Ovary (tissue), 9 donors: Measurements from ENCODE around the gene SFMBT2. TPM values are rescaled to one million over a fixed set of nuclear protein-coding genes. Genes with fewer than 3 reads are reported as not detected.

Source experiments
- DNase-seq, 5 donors: peaks; one replicate each; pipeline ENCODE4 v3.0.0-alpha.2; 2019 to 2020
- H3K27ac ChIP-seq, 2 donors: fragments of 200-600 bp; one replicate each; pipeline versions ENCODE4 v1.5.1 to v1.8.0; 2019 to 2022
- H3K27me3 ChIP-seq: fragments of 200-600 bp; one replicate; pipeline ENCODE4 v1.8.0; 2022
- H3K36me3 ChIP-seq: fragments of 200-600 bp; sonication (generic); one replicate; pipeline ENCODE4 v1.5.1; 2019
- H3K4me1 ChIP-seq: one replicate; pipeline ENCODE4 v1.8.1; 2013; ENCODE audit warnings: mild to moderate bottlenecking, moderate library complexity; ENCODE audit not compliant: insufficient read depth
- H3K4me3 ChIP-seq: fragments of 200-600 bp; sonication (generic); one replicate; pipeline ENCODE4 v1.5.1; 2017
- H3K9me3 ChIP-seq, 2 donors: fragments of 200-600 bp in 1 of 2; sonication (generic) in 1 of 2; one replicate each; pipeline versions ENCODE4 v1.5.1 to v1.8.1; 2013 to 2019; ENCODE audit warnings: mild to moderate bottlenecking in 1 of 2, moderate library complexity in 1 of 2
- EP300 ChIP-seq: sonication (generic); formaldehyde crosslinking; IDR thresholded peaks from one replicate; pipeline ENCODE4 v1.6.1; 2017; ENCODE audit warnings: antibody characterized with exemption
- POLR2A ChIP-seq: fragments of 450-650 bp; IDR thresholded peaks from one replicate; pipeline ENCODE4 v1.6.1; 2017; ENCODE audit warnings: antibody characterized with exemption, mild to moderate bottlenecking, moderate library complexity
- WGBS, 3 donors: extraction: QIAGEN DNeasy Blood & Tissue Kit in 1 of 3; methylation state at CpG; one replicate each; pipeline versions ENCODE4 v1.1.5 to v1.1.7; 2013 to 2017; 5-methylcytosine and 5-hydroxymethylcytosine counted together
- intact Hi-C, 4 donors: fragments of 100-400 bp; cut with DNase I; formaldehyde crosslinking; loops; one replicate each; pipeline versions ENCODE4 v1.11.0 to v1.15.1; 2022 to 2023
- polyA plus RNA-seq, 2 donors: library from polyadenylated mRNA; stranded (reverse); fragments of 200-250 nt in 1 of 2; fragments of 350-450 nt in 1 of 2; fragmentation: Illumina TruSeq in 1 of 2; extraction: RNeasy Lipid Tissue Mini Kit (QIAGEN cat#74804) in 1 of 2; gene quantifications; one replicate each; pipeline ENCODE4 v1.2.3, GENCODE V29; 2013 to 2014
- total RNA-seq, 7 donors: library from RNA; depleted of rRNA in 2 of 7; stranded (reverse); fragments of >200 nt in 2 of 7; fragmentation: NEBNext Ultra II Directional in 3 of 7; extraction: Animal tissue kit (Norgen Biotek cat#: 25700) in 3 of 7; gene quantifications; one replicate each; pipeline versions ENCODE4 v1.1.0 to v1.2.4, GENCODE V29; 2016 to 2023
- TF ChIP-seq, protein P1 (sequence below), 3 donors: fragments of 450-650 bp in 2 of 3; fragments of 200-600 bp in 1 of 3; IDR thresholded peaks; one replicate each; pipeline versions ENCODE4 v1.5.1 to v1.8.0; 2016 to 2022; ENCODE audit warnings: antibody characterized with exemption in 3 of 3, mild to moderate bottlenecking in 1 of 3
- donor health status: DM: no; HTN: no; CAD: no; lungs with moderate emphysema.
- donor health status: DM: no; HTN: no; CAD: no.
- donor health status: Bipolar disorder and iron deficiency.
- donor health status: DM: yes; HTN: yes; CAD: no.
- donor health status: DM: no; HTN: no; CAD: no.
- donor health status: DM: yes; HTN: yes; CAD: no.

SFMBT2 gene
- total and polyA plus RNA-seq, 9 donors = 5.0 to 28.1 (median 17.8) TPM

DNA sequence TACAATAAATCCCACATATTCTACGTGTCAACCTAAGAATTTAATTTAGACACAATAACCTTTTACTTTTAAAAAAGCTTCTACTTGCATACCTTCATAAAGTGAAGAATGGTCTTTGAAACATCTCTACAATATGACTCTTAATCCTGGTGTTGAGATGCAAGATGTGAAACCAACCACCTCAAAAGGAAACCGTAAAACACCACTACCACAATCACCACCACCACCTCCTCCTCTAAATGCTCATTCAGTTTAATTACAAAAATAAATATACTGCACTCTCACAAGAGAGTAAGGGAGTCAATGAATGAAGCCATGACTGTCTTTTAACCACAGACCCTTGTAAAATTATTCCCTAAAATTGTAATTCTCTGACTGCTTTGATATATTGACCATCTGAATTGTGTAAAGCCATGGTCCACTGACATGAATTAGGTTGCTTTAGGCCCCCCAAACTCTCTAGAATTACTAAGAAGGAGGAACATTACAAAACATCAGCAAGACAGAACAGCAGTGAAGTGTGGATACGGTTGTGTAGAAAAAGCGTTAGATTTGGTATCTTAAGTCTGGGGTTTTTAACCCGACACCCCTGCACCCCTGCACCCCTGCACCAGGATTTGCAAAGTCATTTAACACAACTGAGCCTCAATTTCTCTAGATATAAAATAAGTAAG lies 171.4 kb downstream of the SFMBT2 start:
- WGBS, 3 donors = 69 to 96% (median 87%) methylated on average over 5 of the region's 5 CpGs
- Histone ChIP-seq H3K4me3 (no peak overlapping the region), H3K27me3 (no peaks in the 10 kb centered on the region), H3K4me1 (no peaks in the 10 kb centered on the region), H3K27ac (no peak overlapping the region), H3K36me3 (no peaks in the 10 kb centered on the region), H3K9me3 (no peaks in the 10 kb centered on the region)
- no peak for DNase-seq
- intact Hi-C loops = no loop called here
- TF ChIP-seq, protein P1, sequence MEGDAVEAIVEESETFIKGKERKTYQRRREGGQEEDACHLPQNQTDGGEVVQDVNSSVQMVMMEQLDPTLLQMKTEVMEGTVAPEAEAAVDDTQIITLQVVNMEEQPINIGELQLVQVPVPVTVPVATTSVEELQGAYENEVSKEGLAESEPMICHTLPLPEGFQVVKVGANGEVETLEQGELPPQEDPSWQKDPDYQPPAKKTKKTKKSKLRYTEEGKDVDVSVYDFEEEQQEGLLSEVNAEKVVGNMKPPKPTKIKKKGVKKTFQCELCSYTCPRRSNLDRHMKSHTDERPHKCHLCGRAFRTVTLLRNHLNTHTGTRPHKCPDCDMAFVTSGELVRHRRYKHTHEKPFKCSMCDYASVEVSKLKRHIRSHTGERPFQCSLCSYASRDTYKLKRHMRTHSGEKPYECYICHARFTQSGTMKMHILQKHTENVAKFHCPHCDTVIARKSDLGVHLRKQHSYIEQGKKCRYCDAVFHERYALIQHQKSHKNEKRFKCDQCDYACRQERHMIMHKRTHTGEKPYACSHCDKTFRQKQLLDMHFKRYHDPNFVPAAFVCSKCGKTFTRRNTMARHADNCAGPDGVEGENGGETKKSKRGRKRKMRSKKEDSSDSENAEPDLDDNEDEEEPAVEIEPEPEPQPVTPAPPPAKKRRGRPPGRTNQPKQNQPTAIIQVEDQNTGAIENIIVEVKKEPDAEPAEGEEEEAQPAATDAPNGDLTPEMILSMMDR (IDR thresholded peaks at IDR 0.05) = no peak
- TF ChIP-seq EP300 (no peak), POLR2A (no peak)

GRCh38 chr10:7235376-7235775 lies 175.5 kb downstream of the SFMBT2 start:
- WGBS, 3 donors = 91 to 98% (median 93%) methylated on average over 3 of the region's 3 CpGs
- intact Hi-C loops = no loop called here
- Histone ChIP-seq H3K36me3 (no peaks in the 10 kb centered on the region), H3K4me1 (no peaks in the 10 kb centered on the region), H3K27me3 (no peaks in the 10 kb centered on the region), H3K9me3 (no peaks in the 10 kb centered on the region), H3K4me3 (no peak overlapping the region), H3K27ac (no peak overlapping the region)
- TF ChIP-seq, protein P1 (IDR thresholded peaks at IDR 0.05) = no peak
- TF ChIP-seq EP300 = no peak
- no peak for TF ChIP-seq POLR2A
- no peak for DNase-seq

DNA sequence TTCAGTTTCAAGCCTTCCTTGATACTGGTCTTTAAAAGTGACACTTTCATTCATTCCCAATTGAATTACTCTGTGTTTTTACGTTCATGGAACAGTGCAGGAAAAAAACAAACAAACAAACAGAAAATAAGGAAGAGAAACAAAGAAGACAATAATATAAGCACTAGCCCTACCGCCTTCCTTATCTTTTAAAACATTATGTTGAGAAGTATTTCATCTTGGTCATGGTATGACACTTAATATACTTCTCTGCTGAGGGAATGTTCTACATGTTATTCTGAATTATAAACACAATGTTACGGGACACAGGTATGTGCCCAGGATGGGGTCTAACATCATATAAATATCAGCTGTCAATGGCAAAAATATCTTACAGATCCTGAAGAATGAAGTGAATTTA lies 176.7 kb downstream of the SFMBT2 start:
- H3K27ac ChIP-seq = no peak overlapping the region
- no peak overlapping the region for H3K4me3 ChIP-seq
- no peaks in the 10 kb centered on the region for H3K9me3 ChIP-seq
- 89 to 92% (median 91%) methylated on average over 3 of the region's 3 CpGs for WGBS, 3 donors
- H3K27me3 ChIP-seq = no peaks in the 10 kb centered on the region
- TF ChIP-seq POLR2A (no peak), EP300 (no peak)
- TF ChIP-seq, protein P1 (IDR thresholded peaks at IDR 0.05) = no peak
- no peaks in the 10 kb centered on the region for H3K4me1 ChIP-seq
- DNase-seq = no peak
- intact Hi-C loops = no loop called here
- no peaks in the 10 kb centered on the region for H3K36me3 ChIP-seq

DNA sequence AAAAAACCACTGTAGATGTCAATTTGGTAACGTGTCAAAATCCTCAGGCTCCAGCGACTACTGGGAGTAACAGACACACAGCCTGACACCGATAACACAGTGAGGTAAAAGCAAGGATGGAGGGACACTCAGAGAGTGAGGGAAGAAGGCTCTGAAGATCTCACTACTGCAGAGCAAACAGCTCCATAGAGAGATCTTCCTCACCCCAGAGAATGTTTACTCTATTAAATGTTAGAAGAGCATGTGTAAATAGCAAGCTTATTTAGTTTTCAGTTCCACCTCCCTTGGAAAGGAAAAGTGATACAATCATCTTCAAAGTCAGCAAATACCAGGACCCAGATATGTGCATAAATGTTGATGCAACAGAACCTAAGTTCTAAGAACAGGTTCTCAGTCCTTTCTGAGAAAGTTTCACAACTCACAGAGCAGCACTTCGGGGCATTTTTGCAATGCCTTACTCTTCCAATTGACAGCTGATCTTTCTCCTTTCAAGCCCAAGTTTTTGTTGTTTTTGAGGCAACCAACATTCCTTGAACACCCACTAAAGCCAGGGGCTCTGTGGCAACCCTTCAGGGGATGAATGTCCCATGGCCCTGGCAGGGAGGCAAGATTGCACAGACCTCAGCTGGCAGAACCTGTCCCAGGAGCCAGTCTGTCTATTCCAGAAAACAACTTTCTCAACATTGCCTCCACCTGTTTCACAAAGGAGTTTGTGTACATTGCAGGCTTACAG lies 177.4 kb downstream of the SFMBT2 start:
- Histone ChIP-seq H3K9me3 (no peaks in the 10 kb centered on the region), H3K4me1 (no peaks in the 10 kb centered on the region), H3K36me3 (no peaks in the 10 kb centered on the region), H3K4me3 (no peak overlapping the region), H3K27ac (no peak overlapping the region), H3K27me3 (no peaks in the 10 kb centered on the region)
- no peak for DNase-seq
- intact Hi-C loops = no loop called here
- no peak for TF ChIP-seq POLR2A
- TF ChIP-seq EP300 = no peak
- TF ChIP-seq, protein P1 (IDR thresholded peaks at IDR 0.05) = no peak
- WGBS, 3 donors = 44 to 62% (median 54%) methylated on average over 4 of the region's 4 CpGs
